Measurements from ENCODE around the gene RASSF8.

Gene RASSF8

GRCh38 chr12:26043135-26044006 lies 84.9 kb downstream of the RASSF8 start:
- TF ChIP-seq ZBTB7A (IDR thresholded peaks at IDR 0.05; ENCODE audit: low read depth) (no peak), YY1 (IDR thresholded peaks at IDR 0.05; ENCODE audit: low read depth) (no peak), USF1 (IDR thresholded peaks at IDR 0.05) (no peak), TEAD4 (IDR thresholded peaks at IDR 0.05) (no peak), TCF12 (IDR thresholded peaks at IDR 0.05; ENCODE audit: low read depth) (no peak), CREB1 (IDR thresholded peaks at IDR 0.05; ENCODE audit: low read depth) (no peak), FOXM1 (IDR thresholded peaks at IDR 0.05; ENCODE audit: borderline replicate concordance, low read depth) (no peak), TAF1 (IDR thresholded peaks at IDR 0.05; ENCODE audit: low read depth) (no peak), EGR1 (IDR thresholded peaks at IDR 0.05) (no peak)

- no peak for TF ChIP-seq ZBTB7A (IDR thresholded peaks at IDR 0.05; ENCODE audit: low read depth)
- no peak for TF ChIP-seq RAD21 (IDR thresholded peaks at IDR 0.05; ENCODE audit: low read depth)
- no peak for TF ChIP-seq YY1 (IDR thresholded peaks at IDR 0.05; ENCODE audit: low read depth)
- no peak for TF ChIP-seq TCF12 (IDR thresholded peaks at IDR 0.05; ENCODE audit: low read depth)
- no peak for TF ChIP-seq EP300 (IDR thresholded peaks at IDR 0.05; ENCODE audit: borderline replicate concordance)
Measured at GRCh38 chr12:26044007-26044394, 85.5 kb downstream of the RASSF8 start.

GRCh38 chr12:26044592-26044991 lies 86.1 kb downstream of the RASSF8 start:
- TF ChIP-seq FOXM1 (IDR thresholded peaks at IDR 0.05; ENCODE audit: borderline replicate concordance, low read depth) (no peak), MAX (IDR thresholded peaks at IDR 0.05) (no peak), EP300 (IDR thresholded peaks at IDR 0.05; ENCODE audit: borderline replicate concordance) (no peak), CREB1 (IDR thresholded peaks at IDR 0.05; ENCODE audit: low read depth) (no peak), NFIC (IDR thresholded peaks at IDR 0.05) (no peak), ZBTB7A (IDR thresholded peaks at IDR 0.05; ENCODE audit: low read depth) (no peak), USF1 (IDR thresholded peaks at IDR 0.05) (no peak), TAF1 (IDR thresholded peaks at IDR 0.05; ENCODE audit: low read depth) (no peak), YY1 (IDR thresholded peaks at IDR 0.05; ENCODE audit: low read depth) (no peak), TEAD4 (IDR thresholded peaks at IDR 0.05) (no peak), RAD21 (IDR thresholded peaks at IDR 0.05; ENCODE audit: low read depth) (no peak), TCF12 (IDR thresholded peaks at IDR 0.05; ENCODE audit: low read depth) (no peak), REST (IDR thresholded peaks at IDR 0.05; ENCODE audit: low read depth) (no peak), CEBPB (IDR thresholded peaks at IDR 0.05) (no peak), EGR1 (IDR thresholded peaks at IDR 0.05) (no peak)

GRCh38 chr12:26046203-26046602 lies 87.7 kb downstream of the RASSF8 start:
- TF ChIP-seq RAD21 (IDR thresholded peaks at IDR 0.05; ENCODE audit: low read depth) (no peak), MAX (IDR thresholded peaks at IDR 0.05) (no peak), CREB1 (IDR thresholded peaks at IDR 0.05; ENCODE audit: low read depth) (no peak), NFIC (IDR thresholded peaks at IDR 0.05) (no peak), TEAD4 (IDR thresholded peaks at IDR 0.05) (no peak), TAF1 (IDR thresholded peaks at IDR 0.05; ENCODE audit: low read depth) (no peak), USF1 (IDR thresholded peaks at IDR 0.05) (no peak), YY1 (IDR thresholded peaks at IDR 0.05; ENCODE audit: low read depth) (no peak), FOXM1 (IDR thresholded peaks at IDR 0.05; ENCODE audit: borderline replicate concordance, low read depth) (no peak), ZBTB7A (IDR thresholded peaks at IDR 0.05; ENCODE audit: low read depth) (no peak), REST (IDR thresholded peaks at IDR 0.05; ENCODE audit: low read depth) (no peak), EP300 (IDR thresholded peaks at IDR 0.05; ENCODE audit: borderline replicate concordance) (no peak), TCF12 (IDR thresholded peaks at IDR 0.05; ENCODE audit: low read depth) (no peak), EGR1 (IDR thresholded peaks at IDR 0.05) (no peak), CEBPB (IDR thresholded peaks at IDR 0.05) (no peak)

GRCh38 chr12:26046906-26047305 lies 88.4 kb downstream of the RASSF8 start:
- TF ChIP-seq RAD21 (IDR thresholded peaks at IDR 0.05; ENCODE audit: low read depth) (no peak), YY1 (IDR thresholded peaks at IDR 0.05; ENCODE audit: low read depth) (no peak), TAF1 (IDR thresholded peaks at IDR 0.05; ENCODE audit: low read depth) (no peak), FOXM1 (IDR thresholded peaks at IDR 0.05; ENCODE audit: borderline replicate concordance, low read depth) (no peak), MAX (IDR thresholded peaks at IDR 0.05) (no peak), CREB1 (IDR thresholded peaks at IDR 0.05; ENCODE audit: low read depth) (no peak), EP300 (IDR thresholded peaks at IDR 0.05; ENCODE audit: borderline replicate concordance) (no peak), USF1 (IDR thresholded peaks at IDR 0.05) (no peak), EGR1 (IDR thresholded peaks at IDR 0.05) (no peak), TEAD4 (IDR thresholded peaks at IDR 0.05) (no peak), NFIC (IDR thresholded peaks at IDR 0.05) (no peak), REST (IDR thresholded peaks at IDR 0.05; ENCODE audit: low read depth) (no peak), ZBTB7A (IDR thresholded peaks at IDR 0.05; ENCODE audit: low read depth) (no peak), CEBPB (IDR thresholded peaks at IDR 0.05) (no peak), TCF12 (IDR thresholded peaks at IDR 0.05; ENCODE audit: low read depth) (no peak)

All from Ishikawa (cell line).